Measurements from ENCODE around the gene ZP3. TPM values are rescaled to one million over a fixed set of nuclear protein-coding genes. Genes with fewer than 3 reads are reported as not detected.
"Not testable (repeated sequence)": the region's sequence is repeated elsewhere in the genome, so short reads cannot be mapped to it uniquely, and the experiment has no call there.

ZP3 gene
- polyA plus RNA-seq, 1 donor: 12.1 TPM

- DNase-seq (ENCODE audit: low read depth): not testable (repeated sequence)
Measured at GRCh38 chr7:76483081-76483480, 58.3 kb downstream of the ZP3 start.

DNA sequence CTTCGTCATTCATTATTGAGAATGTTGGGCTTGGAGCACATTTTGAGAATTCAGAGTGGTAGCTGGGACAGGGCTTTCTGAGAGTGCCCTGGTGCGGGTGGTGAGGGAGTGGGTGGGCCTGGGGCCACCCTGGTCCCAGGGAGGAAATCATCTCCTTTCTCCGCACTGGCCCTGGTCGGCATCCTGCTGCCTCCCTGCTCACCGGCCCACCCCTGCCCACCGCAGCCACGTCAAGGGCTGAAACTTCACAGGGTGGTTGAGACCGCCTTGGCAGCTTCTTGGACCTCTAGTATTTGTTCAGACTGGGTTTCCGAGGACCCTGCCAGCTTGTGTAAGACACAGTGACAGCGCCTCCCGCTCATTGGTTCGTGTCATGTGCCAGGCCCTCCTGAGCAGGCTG, 59.7 kb downstream of the ZP3 start:
- DNase-seq (ENCODE audit: low read depth): not testable (repeated sequence)

GRCh38 chr7:76485822-76486610, 61.3 kb downstream of the ZP3 start:
- DNase-seq (ENCODE audit: low read depth): not testable (repeated sequence)

DNA sequence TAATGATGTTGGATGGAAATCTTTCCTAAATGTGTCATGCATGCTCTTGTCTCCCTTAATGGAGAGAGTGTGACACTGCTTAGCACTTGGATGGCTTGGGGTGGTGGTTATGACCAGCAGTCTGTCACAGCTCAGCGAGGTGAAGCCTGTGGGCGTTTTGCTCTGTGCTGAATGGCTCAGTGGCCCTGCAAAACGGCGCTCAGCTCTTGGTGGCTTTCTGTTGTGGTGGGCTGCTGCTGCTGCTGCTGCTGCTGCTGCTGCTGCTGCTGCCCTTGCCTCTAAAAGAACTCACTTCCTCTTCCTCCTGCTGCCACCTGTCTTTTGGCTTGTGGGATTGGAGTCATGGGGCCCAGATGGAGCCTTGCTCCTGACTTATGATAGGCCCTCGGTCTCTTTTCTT, 61.9 kb downstream of the ZP3 start:
- not testable (repeated sequence) for DNase-seq (ENCODE audit: low read depth)

GRCh38 chr7:76487969-76488368, 63.2 kb downstream of the ZP3 start:
- not testable (repeated sequence) for DNase-seq (ENCODE audit: low read depth)

Other genes with a start within 250 kb of the ZP3 start
- gene SRRM3, start 223.1 kb upstream of the ZP3 start, polyA plus RNA-seq (ENCODE audit: insufficient read length): 0.63 TPM
- 2,009 TPM for gene HSPB1, start 122.3 kb upstream of the ZP3 start, polyA plus RNA-seq (ENCODE audit: insufficient read length)
- gene YWHAG, start 66.0 kb upstream of the ZP3 start, polyA plus RNA-seq (ENCODE audit: insufficient read length): 175 TPM
- gene SSC4D, start 15.3 kb upstream of the ZP3 start, polyA plus RNA-seq (ENCODE audit: insufficient read length): 0.94 TPM
- gene DTX2, start 36.8 kb downstream of the ZP3 start, polyA plus RNA-seq (ENCODE audit: insufficient read length): 7.5 TPM
- gene UPK3B, start 85.6 kb downstream of the ZP3 start, polyA plus RNA-seq (ENCODE audit: insufficient read length): 0.22 TPM
- gene SPDYE16, start 118.3 kb downstream of the ZP3 start, polyA plus RNA-seq (ENCODE audit: insufficient read length): 2.7 TPM
- gene POMZP3, start 202.3 kb downstream of the ZP3 start, polyA plus RNA-seq (ENCODE audit: insufficient read length): 15.9 TPM

Measured in forelimb muscle (tissue), 1 donor.